CD4-positive, alpha-beta T cell (primary cell): Measurements from ENCODE around the gene ANO6. TPM values are rescaled to one million over a fixed set of nuclear protein-coding genes. Genes with fewer than 3 reads are reported as not detected.

ENCODE experiments used
- ATAC-seq: fragments of 200-7000 bp; cut with Tn5 transposase; one replicate; pipeline ENCODE4 v1.10.0; 2022; ENCODE audit warnings: mild to moderate bottlenecking; ENCODE audit not compliant: poor library complexity
- CTCF ChIA-PET: fragments of 350-600 bp; sonication (Branson Sonifier 250); formaldehyde crosslinking; loops from one replicate; lab custom pipeline; 2021; ENCODE audit warnings: antibody characterized with exemption, inconsistent platforms; lab: Charles Lee
- POLR2A ChIA-PET: fragments of 350-600 bp; sonication (Branson Sonifier 250); formaldehyde crosslinking; loops from one replicate; lab custom pipeline; 2021; ENCODE audit warnings: antibody characterized with exemption, inconsistent platforms; lab: Charles Lee
- DNase-seq, 14 experiments: peaks; one replicate each; pipeline ENCODE4 v3.0.0-alpha.2; 2013 to 2020; ENCODE audit warnings: mixed read lengths in 2 of 14
- H3K27ac ChIP-seq, 2 donors: one replicate each; pipeline versions ENCODE4 v1.5.1 to v1.7.0; 2013; ENCODE audit warnings: low read length in 2 of 2, low read depth in 1 of 2, mild to moderate bottlenecking in 1 of 2
- H3K27me3 ChIP-seq, 2 experiments: 1 replicate in 1 of 2; 2 replicates in 1 of 2; pipeline versions ENCODE4 v1.6.1 to v1.7.0; 2013; ENCODE audit warnings: low read length in 2 of 2, control low read depth in 1 of 2, mild to moderate bottlenecking in 1 of 2, moderate library complexity in 1 of 2; ENCODE audit not compliant: insufficient read depth in 2 of 2, control insufficient read depth in 1 of 2
- H3K36me3 ChIP-seq: one replicate; pipeline ENCODE4 v1.6.1; 2013; ENCODE audit warnings: low read length, control low read depth; ENCODE audit not compliant: insufficient read depth
- H3K4me1 ChIP-seq: one replicate; pipeline ENCODE4 v1.6.1; 2013; ENCODE audit warnings: low read length, control low read depth; ENCODE audit not compliant: insufficient read depth
- H3K4me3 ChIP-seq: one replicate; pipeline ENCODE4 v1.5.1; 2013; ENCODE audit warnings: mild to moderate bottlenecking, low read length, moderate library complexity
- H3K9me3 ChIP-seq, 2 experiments: 1 replicate in 1 of 2; 2 replicates in 1 of 2; pipeline versions ENCODE4 v1.6.1 to v1.7.0; 2013; ENCODE audit warnings: low read length in 2 of 2, mild to moderate bottlenecking in 2 of 2, control low read depth in 1 of 2, moderate library complexity in 1 of 2; ENCODE audit not compliant: control insufficient read depth in 1 of 2, insufficient read depth in 1 of 2
- H3K27ac Mint-ChIP-seq: one replicate; pipeline ENCODE4 v1.8.0; 2020; ENCODE audit warnings: mixed read lengths
- H3K27me3 Mint-ChIP-seq: one replicate; pipeline ENCODE4 v1.8.0; 2021; ENCODE audit warnings: mixed read lengths
- H3K36me3 Mint-ChIP-seq: one replicate; pipeline ENCODE4 v1.8.0; 2021; ENCODE audit warnings: low read depth, mixed read lengths
- H3K4me1 Mint-ChIP-seq: one replicate; pipeline ENCODE4 v1.8.0; 2021; ENCODE audit warnings: low read depth, mixed read lengths
- H3K4me3 Mint-ChIP-seq: one replicate; pipeline ENCODE4 v1.8.0; 2020; ENCODE audit warnings: mild to moderate bottlenecking, mixed read lengths
- H3K9me3 Mint-ChIP-seq: one replicate; pipeline ENCODE4 v1.8.0; 2020; ENCODE audit warnings: mixed read lengths
- intact Hi-C, 2 experiments: fragments of 100-400 bp; cut with DNase I in 1 of 2; cut with micrococcal nuclease in 1 of 2; formaldehyde crosslinking; loops; one replicate each; pipeline versions ENCODE4 v1.15.1 to v1.9.0; 2023 to 2025; cut with DNase I, micrococcal nuclease
- total RNA-seq, 174 experiments: library from RNA in 2 of 174; stranded (reverse) in 2 of 174; gene quantifications; one replicate each; pipeline ENCODE4 v1.2.3 and lab custom pipeline; 2021 to 2026
- TF ChIP-seq, protein P1 (sequence below): fragments of 200-600 bp; IDR thresholded peaks from one replicate; pipeline ENCODE4 v1.8.0; 2022; ENCODE audit warnings: antibody characterized with exemption, mild to moderate bottlenecking

The ANO6 gene
- total RNA-seq, 2 experiments from 2014 or later, result 11.6 to 11.7 TPM

- intact Hi-C loops, result no loop called here
- Mint-ChIP-seq H3K27ac (no peak overlapping the region), H3K4me1 (peaks cover 10% of the 10 kb centered on the region), H3K4me3 (no peak overlapping the region), H3K27me3 (no peaks in the 10 kb centered on the region), H3K9me3 (no peaks in the 10 kb centered on the region), H3K36me3 (peaks cover 29% of the 10 kb centered on the region)
- CTCF ChIA-PET, result no interaction called here
- TF ChIP-seq, protein P1, sequence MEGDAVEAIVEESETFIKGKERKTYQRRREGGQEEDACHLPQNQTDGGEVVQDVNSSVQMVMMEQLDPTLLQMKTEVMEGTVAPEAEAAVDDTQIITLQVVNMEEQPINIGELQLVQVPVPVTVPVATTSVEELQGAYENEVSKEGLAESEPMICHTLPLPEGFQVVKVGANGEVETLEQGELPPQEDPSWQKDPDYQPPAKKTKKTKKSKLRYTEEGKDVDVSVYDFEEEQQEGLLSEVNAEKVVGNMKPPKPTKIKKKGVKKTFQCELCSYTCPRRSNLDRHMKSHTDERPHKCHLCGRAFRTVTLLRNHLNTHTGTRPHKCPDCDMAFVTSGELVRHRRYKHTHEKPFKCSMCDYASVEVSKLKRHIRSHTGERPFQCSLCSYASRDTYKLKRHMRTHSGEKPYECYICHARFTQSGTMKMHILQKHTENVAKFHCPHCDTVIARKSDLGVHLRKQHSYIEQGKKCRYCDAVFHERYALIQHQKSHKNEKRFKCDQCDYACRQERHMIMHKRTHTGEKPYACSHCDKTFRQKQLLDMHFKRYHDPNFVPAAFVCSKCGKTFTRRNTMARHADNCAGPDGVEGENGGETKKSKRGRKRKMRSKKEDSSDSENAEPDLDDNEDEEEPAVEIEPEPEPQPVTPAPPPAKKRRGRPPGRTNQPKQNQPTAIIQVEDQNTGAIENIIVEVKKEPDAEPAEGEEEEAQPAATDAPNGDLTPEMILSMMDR, result no peak
- Histone ChIP-seq H3K27me3 (no peaks in the 10 kb centered on the region), H3K27ac (no peak overlapping the region), H3K9me3 (no peaks in the 10 kb centered on the region), H3K36me3 (peaks cover 10% of the 10 kb centered on the region), H3K4me3 (no peak overlapping the region), H3K4me1 (no peaks in the 10 kb centered on the region)
- no peak for DNase-seq
- POLR2A ChIA-PET, result interaction anchor here (0.5 kb wide), 1 partner anchor 18 kb away, joined by 3 read pairs; no protein-coding TSS in a partner anchor
- ATAC-seq, result no peak
Observed at GRCh38 chr12:45327823-45328383, 112.0 kb downstream of the ANO6 start.

DNA sequence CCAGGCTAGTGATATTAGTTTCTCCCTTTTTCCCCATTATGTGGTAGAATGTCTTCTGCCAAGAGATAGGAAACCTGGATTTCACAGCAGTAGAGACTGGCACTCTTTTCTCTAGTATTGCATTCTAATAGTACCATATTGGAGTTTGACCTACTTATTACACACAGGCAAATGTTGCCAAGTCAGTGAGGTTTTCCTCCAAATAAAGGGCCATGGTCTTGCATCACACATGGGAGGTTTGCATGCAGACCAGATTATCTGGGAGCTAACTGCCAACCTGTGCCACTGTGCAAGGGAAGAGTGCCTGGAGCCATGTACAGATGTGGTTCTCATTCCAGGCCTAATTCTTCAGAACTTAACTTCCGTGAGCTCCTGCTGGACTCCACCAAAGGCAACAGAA, 113.3 kb downstream of the ANO6 start:
- Mint-ChIP-seq H3K27ac (no peak overlapping the region), H3K36me3 (peaks cover 40% of the 10 kb centered on the region), H3K27me3 (no peaks in the 10 kb centered on the region), H3K9me3 (no peaks in the 10 kb centered on the region), H3K4me3 (no peak overlapping the region), H3K4me1 (peaks cover 4% of the 10 kb centered on the region)
- CTCF ChIA-PET, result no interaction called here
- Histone ChIP-seq H3K4me3 (no peak overlapping the region), H3K27me3 (no peaks in the 10 kb centered on the region), H3K36me3 (peaks cover 10% of the 10 kb centered on the region), H3K9me3 (no peaks in the 10 kb centered on the region), H3K4me1 (no peaks in the 10 kb centered on the region), H3K27ac (no peak overlapping the region)
- ATAC-seq (no peak), DNase-seq (no peak)
- POLR2A ChIA-PET, result no interaction called here
- TF ChIP-seq, protein P1, result no peak
- intact Hi-C loops, result no loop called here

GRCh38 chr12:45329702-45330101, 113.8 kb downstream of the ANO6 start:
- CTCF ChIA-PET, result no interaction called here
- Mint-ChIP-seq H3K27ac (no peak overlapping the region), H3K27me3 (no peaks in the 10 kb centered on the region), H3K4me3 (no peak overlapping the region), H3K36me3 (peaks cover 45% of the 10 kb centered on the region), H3K4me1 (peaks cover 4% of the 10 kb centered on the region), H3K9me3 (no peaks in the 10 kb centered on the region)
- no peak overlapping the region for H3K4me3 ChIP-seq
- H3K4me1 ChIP-seq, result no peaks in the 10 kb centered on the region
- ATAC-seq (no peak), DNase-seq (no peak)
- TF ChIP-seq, protein P1, result no peak
- H3K9me3 ChIP-seq, result no peaks in the 10 kb centered on the region
- H3K36me3 ChIP-seq, result peaks cover 10% of the 10 kb centered on the region
- H3K27ac ChIP-seq, result no peak overlapping the region
- no peaks in the 10 kb centered on the region for H3K27me3 ChIP-seq
- POLR2A ChIA-PET, result no interaction called here
- intact Hi-C loops, result no loop called here
